Posterior cingulate gyrus (tissue), 11 donors: Measurements from ENCODE around the gene RBL2.
"Not testable (repeated sequence)": the region's sequence is repeated elsewhere in the genome, so short reads cannot be mapped to it uniquely, and the experiment has no call there.

Experiments
- DNase-seq, 10 donors: peaks; one replicate each; pipeline versions ENCODE4 v3.0.0 to v3.0.0-alpha.2; 2020 to 2021; ENCODE audit warnings: mixed read lengths in 3 of 10
- intact Hi-C: fragments of 100-400 bp; cut with DNase I; formaldehyde crosslinking; loops from one replicate; pipeline ENCODE4 v1.15.1; 2023

The RBL2 gene

DNA sequence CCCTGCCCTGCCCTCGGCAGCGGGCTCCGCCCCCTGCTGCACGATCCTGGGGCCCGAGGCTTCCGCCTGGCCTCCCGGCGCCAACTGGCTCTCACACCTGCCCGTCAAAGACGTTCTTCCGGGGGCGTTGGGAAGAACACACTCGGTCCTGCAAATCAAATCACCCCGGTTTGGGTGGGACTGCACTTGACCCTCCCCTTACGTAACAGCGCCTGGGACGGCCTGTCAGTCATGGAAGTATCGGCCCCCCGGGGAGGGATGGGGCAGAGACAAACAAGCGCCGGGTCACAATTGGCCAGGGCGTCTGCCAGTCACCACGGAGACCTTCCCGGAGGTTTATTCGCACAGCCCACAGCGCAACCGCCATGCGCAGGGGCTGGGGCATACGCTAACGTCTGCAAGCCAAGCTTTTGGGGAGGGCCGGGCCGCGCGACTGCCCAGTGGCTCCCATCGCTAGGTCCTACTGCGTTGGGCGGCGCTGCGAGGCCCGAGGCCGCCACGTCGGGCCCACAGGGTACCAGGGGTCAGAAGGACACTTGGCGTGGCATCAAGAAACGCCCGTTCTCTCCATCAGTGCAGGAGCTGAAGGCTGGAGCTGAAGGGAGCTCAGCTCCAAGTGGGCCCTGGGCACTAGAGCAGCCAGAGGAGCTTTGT, 69.1 kb downstream of the RBL2 start:
- DNase-seq = peak; percentile 100
- intact Hi-C loops = loop anchor here (2.0 kb wide), 1 partner anchor 69 kb away; the partner anchor contains the start of gene RBL2

- intact Hi-C loops = loop anchor here (2.0 kb wide), 1 partner anchor 69 kb away; the partner anchor contains the start of gene RBL2
- peak in 8 of 10 donors; percentile 15 to 87 (median 27) for DNase-seq
Observed at GRCh38 chr16:53503991-53504663, 69.9 kb downstream of the RBL2 start.

DNA sequence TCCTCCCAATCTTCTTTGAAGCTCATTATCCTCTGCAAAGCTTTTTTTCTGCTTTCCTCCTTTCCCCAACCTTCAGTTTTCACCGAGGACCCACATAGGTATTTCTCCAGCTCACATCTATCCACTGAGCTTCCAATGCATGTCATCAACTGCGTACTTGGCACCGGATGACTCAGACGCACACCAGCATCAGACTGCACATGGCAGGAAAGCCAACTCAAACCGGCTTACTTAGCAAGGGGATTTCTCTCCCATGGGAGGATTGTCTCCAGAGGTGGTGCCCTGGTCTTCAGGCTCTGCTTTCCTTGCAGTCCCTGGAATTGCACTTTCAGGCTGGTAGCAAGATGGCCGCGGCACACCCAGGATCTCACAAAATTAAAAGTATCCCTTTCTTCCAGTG, 70.4 kb downstream of the RBL2 start:
- intact Hi-C loops = no loop called here
- no peak for DNase-seq

GRCh38 chr16:53506254-53506653, 72.0 kb downstream of the RBL2 start:
- intact Hi-C loops = no loop called here
- DNase-seq = no peak

DNA sequence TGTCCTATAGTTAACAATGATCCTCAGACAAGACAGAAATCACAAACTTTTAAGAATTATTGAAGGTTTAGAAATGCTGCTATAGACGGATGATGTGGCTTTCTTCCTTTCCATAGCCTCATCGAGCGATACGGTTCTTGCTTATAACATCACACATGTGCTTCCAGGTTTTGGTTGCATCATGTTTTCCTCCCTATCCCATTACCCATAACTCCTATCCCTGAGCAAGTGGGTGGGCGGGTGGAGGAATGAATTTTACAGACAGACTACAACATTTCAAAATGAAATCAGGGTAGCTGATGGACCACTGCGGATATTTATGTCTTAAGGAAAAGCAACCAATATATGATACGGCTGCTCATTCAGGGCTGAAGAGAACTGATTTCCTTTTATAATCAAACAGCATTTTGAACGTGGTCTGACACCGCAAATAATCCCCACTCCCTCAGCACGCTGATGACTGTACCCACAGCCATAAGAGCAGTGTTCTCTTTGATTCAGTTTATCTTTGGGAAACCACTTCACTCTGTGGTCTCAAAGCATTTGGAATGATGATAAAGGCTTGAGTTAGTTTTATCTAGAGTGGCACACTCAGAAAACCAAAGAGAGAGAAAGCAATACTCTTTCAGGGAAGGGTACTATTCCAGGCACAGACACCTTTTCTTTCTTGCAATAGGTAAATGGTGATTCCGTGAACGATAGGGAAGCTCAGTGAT, 73.4 kb downstream of the RBL2 start:
- intact Hi-C loops = no loop called here

GRCh38 chr16:53509906-53510703, 75.8 kb downstream of the RBL2 start:
- intact Hi-C loops = no loop called here
- DNase-seq = peak in 9 of 10 donors; percentile 47 to 95 (median 66)

More for the DNA sequence above, 73.4 kb downstream of the RBL2 start:
- DNase-seq = no peak

DNA sequence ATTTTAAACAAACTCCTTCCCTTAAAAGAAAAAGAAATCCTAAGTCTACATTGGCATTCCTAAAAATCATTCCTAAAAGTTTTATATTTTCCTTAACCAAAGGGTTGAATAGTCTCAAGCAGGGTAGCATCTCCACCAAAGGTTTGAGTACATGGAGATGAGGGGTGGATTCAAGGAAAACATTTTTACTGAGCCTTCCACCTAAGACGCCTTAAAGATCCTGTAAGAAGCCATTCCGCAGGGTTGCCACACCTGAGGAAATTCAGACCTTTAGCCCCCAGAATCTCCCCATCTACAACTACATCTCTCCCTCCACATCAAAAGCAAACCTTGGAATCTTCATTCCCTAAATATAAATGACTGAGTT, 76.4 kb downstream of the RBL2 start:
- DNase-seq = no peak
- intact Hi-C loops = no loop called here

GRCh38 chr16:53511084-53511402, 76.8 kb downstream of the RBL2 start:
- DNase-seq = no peak
- intact Hi-C loops = no loop called here

DNA sequence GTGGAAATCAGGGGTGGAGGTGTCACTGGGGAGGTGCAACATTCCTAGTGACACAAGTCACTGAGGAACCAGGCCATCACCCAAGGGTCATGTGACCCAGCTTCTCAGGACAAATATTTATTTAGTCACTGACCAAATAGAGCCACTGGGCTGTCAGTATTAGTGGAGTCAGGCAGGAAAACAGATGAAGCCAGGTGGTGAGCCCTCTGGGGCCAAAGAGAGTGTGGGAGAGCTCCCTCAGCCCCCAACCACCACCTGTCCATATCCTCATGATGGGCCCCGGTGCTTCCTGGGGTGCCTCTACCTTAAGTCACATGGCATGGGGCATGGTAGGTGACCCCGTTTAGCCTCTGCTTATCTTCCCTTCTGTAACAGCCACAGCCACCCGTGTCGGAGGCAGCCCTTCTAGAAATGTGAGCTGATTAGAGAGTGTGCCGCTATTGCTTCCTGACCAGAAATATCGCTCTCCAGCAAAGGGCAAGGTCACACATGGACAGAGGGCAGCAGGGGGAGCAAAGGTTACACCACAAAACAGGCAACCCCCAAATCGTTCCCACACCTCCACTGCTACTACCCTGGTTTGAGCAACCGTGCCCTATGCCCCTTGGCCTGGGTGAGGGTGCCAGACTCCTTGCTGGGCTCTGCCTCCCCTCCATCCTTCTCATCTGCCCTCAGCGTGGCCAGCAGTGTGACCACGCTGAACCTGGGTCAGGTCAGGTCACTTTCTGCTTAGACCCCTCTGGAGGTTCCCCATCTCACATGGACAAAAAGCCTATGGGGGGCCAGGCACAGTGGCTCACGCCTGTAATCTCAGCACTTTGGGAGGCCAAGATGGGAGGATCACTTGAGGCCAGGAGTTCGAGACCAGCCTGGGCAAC, 77.4 kb downstream of the RBL2 start:
- intact Hi-C loops = no loop called here
- no peak for DNase-seq

DNA sequence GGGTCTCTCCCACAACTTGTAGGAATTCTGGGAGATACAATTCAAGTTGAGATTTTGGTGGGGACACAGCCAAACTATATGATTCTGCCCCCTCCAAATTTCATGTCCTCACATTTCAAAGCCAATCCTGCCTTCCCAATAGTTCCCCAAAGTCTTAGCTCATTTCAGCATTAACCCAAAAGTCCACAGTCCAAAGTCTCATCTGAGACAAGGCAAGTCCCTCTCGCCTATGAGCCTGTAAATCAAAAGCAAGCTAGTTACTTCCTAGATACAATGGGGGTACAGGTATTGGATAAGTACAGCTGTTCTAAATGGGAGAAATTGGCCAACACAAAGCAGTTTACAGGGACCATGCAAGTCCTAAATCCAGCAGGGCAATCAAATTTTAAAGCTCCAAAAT, 78.5 kb downstream of the RBL2 start:
- intact Hi-C loops, DNase-seq: not testable (repeated sequence)

DNA sequence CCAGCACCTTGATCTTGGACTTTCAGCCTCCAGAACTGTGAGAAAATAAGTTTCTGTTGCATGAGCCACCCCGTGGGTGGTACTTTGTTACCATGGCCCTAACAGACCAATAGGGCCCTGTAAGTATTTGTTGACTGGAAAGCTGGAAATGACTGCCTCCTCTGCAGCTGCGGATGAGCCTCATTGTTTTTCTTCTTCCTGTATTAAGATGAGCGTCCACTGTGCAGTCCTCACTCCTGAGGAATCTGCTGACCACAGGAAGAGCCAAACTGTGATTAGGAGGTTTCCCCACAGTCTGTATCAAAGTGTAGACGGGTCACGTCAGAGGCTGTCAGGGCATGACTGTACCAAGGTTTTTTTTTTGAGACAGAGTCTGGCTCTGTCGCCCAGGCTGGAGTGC, 81.0 kb downstream of the RBL2 start:
- intact Hi-C loops = no loop called here
- DNase-seq = no peak

GRCh38 chr16:53515811-53516210, 81.5 kb downstream of the RBL2 start:
- DNase-seq = no peak
- intact Hi-C loops = no loop called here

DNA sequence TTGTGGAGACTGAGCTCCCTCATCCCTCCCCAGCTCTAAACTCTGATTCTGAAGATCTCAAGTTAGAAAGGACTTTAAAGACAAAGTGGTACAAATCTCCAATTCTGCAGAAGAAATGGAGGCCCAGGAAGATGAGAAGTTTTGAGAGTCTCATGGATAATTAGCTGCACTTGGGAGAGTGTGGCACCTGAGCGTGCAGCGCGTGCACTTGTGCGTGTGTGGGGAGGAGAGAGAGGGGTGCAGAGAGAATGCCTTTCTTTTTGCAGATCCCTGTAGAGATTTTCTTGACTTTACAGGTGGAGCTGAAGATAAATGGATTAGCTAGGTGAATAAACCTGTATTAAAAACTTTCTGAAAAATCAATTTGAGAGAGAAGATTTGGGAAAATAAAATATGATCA, 83.6 kb downstream of the RBL2 start:
- DNase-seq = no peak

DNA sequence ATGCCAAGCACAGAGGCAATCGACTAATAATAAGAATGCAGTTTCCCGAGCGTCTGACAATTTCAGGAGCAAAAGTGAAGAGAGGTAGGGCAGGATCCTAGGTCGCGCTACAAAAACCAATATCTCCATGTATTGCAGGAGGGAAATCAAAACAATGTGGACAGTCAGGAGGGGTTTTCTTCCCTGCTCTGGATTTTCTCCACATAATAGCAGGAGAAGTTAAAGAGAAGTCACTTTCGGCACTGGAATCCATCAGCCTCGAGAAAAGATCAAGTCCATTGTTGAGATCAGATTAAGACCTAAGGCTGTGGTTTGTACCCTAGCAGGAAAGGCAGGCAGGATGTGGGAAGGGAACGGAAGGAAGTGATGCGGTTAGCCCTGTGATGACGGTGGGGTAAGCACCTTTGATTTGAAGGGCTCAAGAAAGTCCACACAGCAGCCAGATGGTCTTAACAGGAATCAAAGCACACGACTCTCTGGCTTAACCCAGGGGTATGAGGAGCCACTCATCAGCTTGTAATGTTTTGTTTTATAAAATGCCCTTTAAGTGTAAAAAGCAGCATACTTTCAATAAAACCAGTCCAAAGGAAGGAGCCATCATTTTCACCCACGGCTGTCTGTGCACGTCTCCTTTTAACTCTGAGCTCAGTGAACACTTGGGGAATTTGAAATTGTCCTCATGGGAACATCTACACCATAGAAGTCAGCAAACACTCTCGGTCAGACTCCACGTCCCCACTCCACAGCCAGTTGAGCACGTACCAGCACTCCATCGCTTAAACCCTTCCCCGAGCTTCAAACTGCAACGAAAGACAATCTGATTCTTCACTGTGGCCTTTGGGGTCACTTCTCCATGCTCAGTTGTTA, 84.5 kb downstream of the RBL2 start:
- intact Hi-C loops = no loop called here
- no peak for DNase-seq

More for the DNA sequence above, 83.6 kb downstream of the RBL2 start:
- intact Hi-C loops = no loop called here

- DNase-seq = no peak
- intact Hi-C loops = no loop called here
Observed at GRCh38 chr16:53519417-53520091, 85.3 kb downstream of the RBL2 start.

DNA sequence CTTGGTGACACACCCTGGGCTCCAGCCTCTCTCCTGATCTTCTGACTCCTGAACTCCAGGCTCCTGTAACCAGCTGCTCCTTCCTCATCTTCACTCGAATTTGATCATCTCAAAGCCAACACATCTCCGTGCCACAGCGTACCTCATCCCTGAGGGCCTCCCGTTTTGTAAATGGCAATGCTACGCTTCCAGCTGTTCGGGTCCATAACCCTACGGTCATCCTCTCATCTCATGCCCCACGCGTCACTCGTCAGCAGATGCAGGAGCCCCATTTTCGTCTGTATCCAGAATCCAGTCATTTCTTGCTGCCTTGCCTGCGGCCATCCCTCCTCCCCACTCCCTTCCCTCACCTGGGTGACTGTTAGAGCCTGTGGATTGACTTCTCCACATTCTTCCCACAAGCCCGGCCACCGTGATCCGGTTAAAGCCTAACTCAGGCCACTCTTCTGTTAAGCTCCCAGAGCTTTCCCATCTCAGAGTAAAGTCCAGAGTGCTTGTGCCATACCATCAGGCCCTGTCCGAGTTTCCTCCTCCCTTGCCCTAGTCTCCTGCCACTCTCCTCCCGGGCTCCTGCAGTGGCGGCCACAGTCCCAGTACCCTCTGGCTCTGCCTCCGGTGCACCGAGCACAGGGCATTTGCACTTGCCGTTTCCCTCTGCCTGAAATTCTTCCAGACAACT, 89.0 kb downstream of the RBL2 start:
- intact Hi-C loops = no loop called here
- DNase-seq = no peak

GRCh38 chr16:53523971-53524548, 89.8 kb downstream of the RBL2 start:
- intact Hi-C loops = no loop called here
- DNase-seq = no peak

- intact Hi-C loops = no loop called here
- no peak for DNase-seq
Observed at GRCh38 chr16:53528797-53529196, 94.5 kb downstream of the RBL2 start.
